PC-3 (cell line): ENCODE results near the gene PRICKLE4.

Experiments
- EZH2 ChIP-seq: fragments of 300-600 bp; sonication (generic); IDR thresholded peaks from one replicate; pipeline ENCODE4 v1.6.1; 2017; ENCODE audit warnings: antibody characterized with exemption, mild to moderate bottlenecking, low read length; ENCODE audit not compliant: unreplicated experiment
- EZH2phosphoT487 ChIP-seq: fragments of 300-600 bp; sonication (generic); IDR thresholded peaks from 2 replicates; pipeline ENCODE4 v1.6.1; 2018; ENCODE audit warnings: mild to moderate bottlenecking, antibody characterized with exemption, low read length, borderline replicate concordance
- TF ChIP-seq, protein P1 (sequence below): fragments of 300-600 bp; sonication (generic); conservative IDR thresholded peaks from 2 replicates; pipeline ENCODE4 v1.5.1; 2017; ENCODE audit warnings: antibody characterized with exemption, low read depth, mild to moderate bottlenecking, low read length

- TF ChIP-seq, protein P1, sequence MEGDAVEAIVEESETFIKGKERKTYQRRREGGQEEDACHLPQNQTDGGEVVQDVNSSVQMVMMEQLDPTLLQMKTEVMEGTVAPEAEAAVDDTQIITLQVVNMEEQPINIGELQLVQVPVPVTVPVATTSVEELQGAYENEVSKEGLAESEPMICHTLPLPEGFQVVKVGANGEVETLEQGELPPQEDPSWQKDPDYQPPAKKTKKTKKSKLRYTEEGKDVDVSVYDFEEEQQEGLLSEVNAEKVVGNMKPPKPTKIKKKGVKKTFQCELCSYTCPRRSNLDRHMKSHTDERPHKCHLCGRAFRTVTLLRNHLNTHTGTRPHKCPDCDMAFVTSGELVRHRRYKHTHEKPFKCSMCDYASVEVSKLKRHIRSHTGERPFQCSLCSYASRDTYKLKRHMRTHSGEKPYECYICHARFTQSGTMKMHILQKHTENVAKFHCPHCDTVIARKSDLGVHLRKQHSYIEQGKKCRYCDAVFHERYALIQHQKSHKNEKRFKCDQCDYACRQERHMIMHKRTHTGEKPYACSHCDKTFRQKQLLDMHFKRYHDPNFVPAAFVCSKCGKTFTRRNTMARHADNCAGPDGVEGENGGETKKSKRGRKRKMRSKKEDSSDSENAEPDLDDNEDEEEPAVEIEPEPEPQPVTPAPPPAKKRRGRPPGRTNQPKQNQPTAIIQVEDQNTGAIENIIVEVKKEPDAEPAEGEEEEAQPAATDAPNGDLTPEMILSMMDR: peak; percentile 62
- no peak for TF ChIP-seq EZH2phosphoT487
- TF ChIP-seq EZH2: no peak
Observed at GRCh38 chr6:41786451-41787218, 6.1 kb downstream of the PRICKLE4 start.
